Right hindlimb (tissue), 1 donor: ENCODE data around the gene SLC10A4.

Experiments
- DNase-seq: peaks from one replicate; pipeline ENCODE4 v3.0.0-alpha.2; 2018

The SLC10A4 gene

GRCh38 chr4:48490680-48491513, 7.8 kb downstream of the SLC10A4 start:
- peak; percentile 20 for DNase-seq

DNA sequence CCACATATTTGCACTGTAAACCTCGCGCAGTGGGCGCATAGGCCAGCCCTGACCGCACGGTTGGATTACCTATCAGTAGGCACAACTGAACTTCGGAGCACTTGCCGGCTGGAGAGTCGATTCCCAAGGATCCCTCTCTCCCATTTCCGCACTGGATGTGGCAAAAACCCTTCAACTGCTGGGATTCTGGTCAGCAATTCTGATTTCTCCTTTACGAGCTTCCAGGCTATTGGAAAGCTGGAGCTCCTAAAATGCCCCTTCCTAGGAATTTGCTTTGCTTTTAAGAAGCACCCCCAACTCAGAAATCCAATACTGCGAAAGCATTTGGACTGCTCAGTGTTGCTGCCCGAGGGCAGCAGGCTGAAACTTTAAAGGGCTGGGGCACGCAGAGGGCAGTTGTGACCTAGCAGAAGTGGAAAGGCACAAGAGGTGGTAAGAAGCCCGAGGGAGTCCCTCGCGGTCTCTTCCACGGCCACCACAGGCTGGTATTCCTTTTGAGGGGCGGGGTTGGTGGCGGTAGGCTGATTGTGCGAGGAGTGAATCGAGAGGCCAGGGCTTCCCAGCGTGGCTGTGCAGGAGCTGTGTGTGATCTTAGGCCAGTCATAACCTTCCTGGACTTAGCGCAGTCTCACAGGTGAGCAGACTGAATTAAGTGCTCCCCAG, 8.5 kb downstream of the SLC10A4 start:
- no peak for DNase-seq

DNA sequence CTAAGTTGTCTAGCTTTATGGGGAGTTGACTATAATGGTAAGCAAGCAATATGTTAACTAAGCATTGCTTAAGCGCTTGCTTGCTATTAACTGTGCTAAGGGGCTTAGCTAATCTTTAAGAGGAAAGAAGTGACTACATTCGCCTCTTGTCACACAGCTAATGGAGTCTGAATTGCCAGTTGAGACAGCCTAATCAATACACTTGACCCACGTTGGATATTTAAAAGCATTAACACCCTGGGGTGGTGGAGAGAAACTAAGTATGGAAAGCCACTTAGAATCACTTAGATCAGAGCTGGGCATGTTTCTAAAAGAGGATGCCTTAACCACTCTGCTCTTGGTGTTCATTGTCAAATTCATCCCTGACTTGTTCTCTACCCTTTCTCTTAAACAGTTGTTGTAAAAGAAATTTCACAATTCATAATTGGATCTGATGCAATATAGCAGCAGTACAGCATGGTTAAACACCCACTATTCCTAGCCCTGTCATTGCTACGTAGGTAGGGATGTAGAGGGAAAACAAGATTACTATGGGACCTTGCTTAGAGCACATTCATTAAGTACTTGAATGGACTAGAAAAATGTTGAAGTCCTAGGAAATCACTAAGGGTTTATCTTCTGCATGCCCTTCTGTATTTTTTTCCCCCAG, 10.4 kb downstream of the SLC10A4 start:
- DNase-seq: no peak

GRCh38 chr4:48495941-48496340, 12.8 kb downstream of the SLC10A4 start:
- no peak for DNase-seq

GRCh38 chr4:48498895-48499294, 15.8 kb downstream of the SLC10A4 start:
- no peak for DNase-seq

DNA sequence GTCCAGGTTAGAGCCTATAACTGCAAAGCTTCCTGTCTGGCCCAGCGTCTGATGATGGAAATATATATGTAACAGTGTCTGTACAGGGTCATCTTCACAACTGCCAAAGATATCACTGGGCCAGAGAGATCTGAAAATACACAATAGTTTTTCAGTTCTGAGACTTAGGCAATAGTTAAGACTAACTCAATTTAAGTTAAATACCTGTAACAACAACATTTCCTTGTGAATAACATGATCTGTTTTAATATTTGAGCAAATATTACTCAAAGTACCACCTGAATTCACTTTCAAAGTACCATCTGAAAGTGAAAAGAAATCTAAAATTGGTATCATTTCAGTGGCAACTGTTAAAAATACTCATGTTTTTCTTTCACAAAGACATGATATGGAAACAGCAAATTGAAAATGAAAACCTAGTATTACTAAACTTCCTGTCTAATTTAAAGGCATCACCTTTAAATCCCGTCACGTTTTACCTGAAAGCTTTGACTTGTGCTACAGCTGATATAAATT, 16.5 kb downstream of the SLC10A4 start:
- no peak for DNase-seq

DNA sequence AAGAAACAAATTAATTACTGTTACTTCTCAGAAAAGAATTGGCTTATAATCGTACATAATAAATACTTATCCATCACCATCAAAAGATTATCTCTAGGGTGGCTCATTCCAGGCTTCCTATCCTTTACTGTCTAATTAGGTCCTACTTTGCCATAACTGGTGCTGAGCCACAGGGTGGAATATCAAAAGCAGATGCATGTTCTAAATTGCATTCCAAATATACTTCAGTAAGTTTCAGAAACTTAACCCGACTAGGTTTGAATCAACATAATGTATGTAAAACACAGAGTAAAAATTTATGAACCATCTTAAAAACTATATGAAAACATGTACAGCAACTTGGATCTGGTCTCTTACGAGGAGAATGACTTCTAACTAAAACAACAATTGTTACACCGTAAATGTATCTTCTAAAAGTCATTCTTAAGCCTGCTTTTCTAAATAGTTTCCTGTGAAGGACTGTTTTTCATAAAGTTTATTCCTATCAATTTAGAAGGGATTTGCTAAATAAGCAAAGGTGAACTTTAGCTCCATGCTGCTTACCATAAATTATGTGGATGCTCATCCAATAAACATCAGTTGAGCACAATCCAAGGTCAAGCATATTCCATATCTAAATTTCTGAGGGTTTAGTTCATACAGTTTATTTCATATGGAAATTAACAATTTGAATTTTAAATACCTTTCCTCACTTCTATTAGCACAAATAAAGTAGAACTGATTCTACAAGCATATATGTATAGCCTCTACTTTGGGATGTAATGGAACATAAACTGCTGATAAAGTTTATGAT, 20.3 kb downstream of the SLC10A4 start:
- no peak for DNase-seq

DNA sequence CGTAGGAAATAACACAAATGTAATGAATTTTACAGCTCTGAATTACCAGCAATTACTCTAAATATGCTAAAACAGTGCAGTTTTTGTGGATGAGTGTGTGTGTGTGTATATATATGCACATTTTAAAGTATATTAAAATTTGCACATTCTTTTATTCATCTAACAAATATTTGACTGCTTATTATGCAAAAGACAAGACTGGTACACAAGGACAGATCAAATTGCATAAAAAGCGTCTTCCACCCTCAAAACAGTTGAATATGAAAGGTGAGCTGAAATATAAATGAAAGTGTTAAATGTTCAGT, 20.8 kb downstream of the SLC10A4 start:
- DNase-seq: no peak

DNA sequence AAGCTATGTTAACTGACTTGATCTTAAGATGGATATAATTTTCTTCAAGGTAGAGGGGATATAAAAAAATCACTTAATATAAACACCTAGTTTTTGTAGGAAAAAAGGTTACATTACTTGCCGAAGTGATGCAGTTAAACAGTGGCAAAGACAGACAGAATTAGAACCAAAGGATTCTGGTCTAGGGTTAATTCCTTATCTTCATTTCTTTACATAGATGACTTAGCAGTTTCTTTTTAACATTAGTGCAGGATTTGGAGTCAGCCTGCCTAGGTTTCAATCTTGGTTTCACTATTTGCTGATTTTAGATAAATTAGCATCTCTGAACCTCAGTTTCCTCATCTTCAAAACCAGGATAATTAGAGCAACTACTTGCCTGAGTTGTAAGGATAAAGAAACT, 21.2 kb downstream of the SLC10A4 start:
- DNase-seq: no peak

GRCh38 chr4:48506716-48507115, 23.6 kb downstream of the SLC10A4 start:
- DNase-seq: no peak

GRCh38 chr4:48509543-48509942, 26.4 kb downstream of the SLC10A4 start:
- no peak for DNase-seq

DNA sequence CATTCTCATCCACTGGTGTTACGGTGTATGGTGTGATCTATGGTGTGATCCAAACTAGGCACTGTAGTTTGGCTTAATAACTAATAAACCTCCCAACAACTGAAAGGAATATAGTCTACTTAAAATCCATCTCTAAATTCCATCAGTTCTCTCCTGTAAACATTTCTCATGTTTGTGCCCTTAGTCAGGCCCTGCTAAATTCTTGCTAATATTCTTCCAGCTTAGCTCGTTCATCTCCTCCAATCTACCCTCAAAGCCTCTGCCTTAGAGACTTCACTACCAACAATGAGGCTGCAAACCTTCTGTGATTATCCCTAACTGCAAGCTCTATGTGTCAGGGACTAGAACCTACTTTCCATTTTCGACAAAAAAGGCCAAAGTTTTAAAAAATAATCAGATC, 35.0 kb downstream of the SLC10A4 start:
- no peak for DNase-seq

DNA sequence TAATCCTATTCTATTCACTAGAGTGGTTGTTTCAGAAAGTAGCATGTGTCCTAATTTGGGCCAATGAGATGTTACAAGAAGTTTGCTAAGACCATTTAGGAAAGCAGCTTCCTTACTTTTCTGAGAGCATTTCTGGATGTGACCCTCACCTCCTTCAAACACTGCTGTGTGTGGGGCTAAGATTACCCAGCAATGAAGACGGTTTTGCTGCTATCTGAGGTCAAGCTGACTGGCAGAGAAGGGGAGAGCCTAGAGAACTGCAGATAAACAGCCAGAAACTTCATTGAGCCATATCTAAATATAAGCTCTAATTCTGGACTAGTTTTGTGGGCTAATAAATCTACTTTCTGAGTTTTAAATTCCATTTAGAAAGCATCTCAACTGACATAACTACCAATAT, 43.3 kb downstream of the SLC10A4 start:
- DNase-seq: no peak

DNA sequence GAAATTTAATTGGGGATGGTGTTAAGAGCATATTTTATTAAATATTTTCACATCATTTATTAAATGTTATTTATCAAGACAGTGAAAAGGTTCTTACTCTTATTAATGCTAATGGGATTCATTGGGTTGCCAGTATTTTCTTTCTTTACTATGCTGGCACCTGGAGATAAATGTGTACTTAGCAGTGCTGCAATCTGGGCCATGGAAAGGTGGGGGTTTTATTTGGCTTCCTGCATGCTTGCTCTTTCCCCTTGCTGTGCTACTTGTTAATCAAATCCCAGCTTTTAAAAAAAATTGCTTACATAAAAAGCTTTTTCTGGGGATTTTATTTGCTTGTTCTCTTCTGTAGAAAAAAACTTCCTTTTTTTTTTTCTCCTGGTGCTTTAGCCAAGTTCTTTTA, 55.2 kb downstream of the SLC10A4 start:
- DNase-seq: no peak
